Upper lobe of left lung (tissue), 6 donors: ENCODE results near the gene GEMIN8. TPM values are rescaled to one million over a fixed set of nuclear protein-coding genes. Genes with fewer than 3 reads are reported as not detected.

ENCODE experiments used
- ATAC-seq, 2 donors: fragments of 200-7000 bp; cut with Tn5 transposase; one replicate each; pipeline ENCODE4 v1.9.1; 2022; ENCODE audit warnings: mild to moderate bottlenecking in 2 of 2, moderate library complexity in 2 of 2; ENCODE audit not compliant: low FRiP score in 2 of 2
- DNase-seq, 2 donors: peaks; one replicate each; pipeline ENCODE4 v3.0.0-alpha.2; 2019 to 2020
- H3K27ac ChIP-seq, 4 donors: fragments of 200-600 bp; sonication (generic); one replicate each; pipeline ENCODE4 v1.5.1; 2016 to 2019
- H3K27me3 ChIP-seq, 4 donors: fragments of 200-600 bp; sonication (generic); one replicate each; pipeline ENCODE4 v1.5.1; 2017 to 2019
- H3K36me3 ChIP-seq, 4 donors: fragments of 200-600 bp; sonication (generic); one replicate each; pipeline ENCODE4 v1.5.1; 2016 to 2019
- H3K4me1 ChIP-seq, 4 donors: fragments of 200-600 bp; sonication (generic); one replicate each; pipeline ENCODE4 v1.5.1; 2018 to 2019
- H3K4me3 ChIP-seq, 4 donors: fragments of 200-600 bp; sonication (generic); one replicate each; pipeline ENCODE4 v1.5.1; 2017 to 2019; ENCODE audit warnings: mild to moderate bottlenecking in 2 of 4, moderate library complexity in 1 of 4
- H3K9me3 ChIP-seq, 4 donors: fragments of 200-600 bp; sonication (generic); one replicate each; pipeline ENCODE4 v1.5.1; 2018 to 2019
- CTCF ChIP-seq, 6 experiments: fragments of 450-650 bp in 4 of 6; fragments of 200-600 bp in 2 of 6; sonication (generic) in 2 of 6; IDR thresholded peaks; one replicate each; pipeline ENCODE4 v1.5.1; 2016 to 2019; ENCODE audit warnings: antibody characterized with exemption in 6 of 6
- EP300 ChIP-seq, 4 donors: sonication (generic); formaldehyde crosslinking; IDR thresholded peaks; one replicate each; pipeline ENCODE4 v1.5.1; 2017; ENCODE audit warnings: antibody characterized with exemption in 4 of 4, control low read depth in 2 of 4
- POLR2A ChIP-seq, 4 donors: fragments of 450-650 bp; IDR thresholded peaks; one replicate each; pipeline ENCODE4 v1.5.1; 2016 to 2017; ENCODE audit warnings: antibody characterized with exemption in 4 of 4, mild to moderate bottlenecking in 2 of 4
- POLR2AphosphoS5 ChIP-seq, 2 donors: sonication (generic); formaldehyde crosslinking; IDR thresholded peaks; one replicate each; pipeline ENCODE4 v1.5.1; 2017; ENCODE audit warnings: antibody characterized with exemption in 2 of 2
- WGBS, 2 donors: methylation state at CpG; one replicate each; pipeline ENCODE4 v1.1.5; 2017 to 2018; 5-methylcytosine and 5-hydroxymethylcytosine counted together
- total RNA-seq, 6 donors: library from RNA; depleted of rRNA in 4 of 6; stranded (reverse); fragments of >200 nt in 4 of 6; gene quantifications; one replicate each; pipeline versions ENCODE4 v1.1.0 to v1.2.1, GENCODE V29; 2016 to 2021
- donor health status: DM: no; HTN: no; CAD: no; lungs with moderate emphysema.
- donor health status: DM: no; HTN: yes; CAD: no; lungs with severe emphysema.

Gene GEMIN8
- total RNA-seq, 6 donors from 2014 or later, result 12.5 to 52.4 (median 26.3) TPM

DNA sequence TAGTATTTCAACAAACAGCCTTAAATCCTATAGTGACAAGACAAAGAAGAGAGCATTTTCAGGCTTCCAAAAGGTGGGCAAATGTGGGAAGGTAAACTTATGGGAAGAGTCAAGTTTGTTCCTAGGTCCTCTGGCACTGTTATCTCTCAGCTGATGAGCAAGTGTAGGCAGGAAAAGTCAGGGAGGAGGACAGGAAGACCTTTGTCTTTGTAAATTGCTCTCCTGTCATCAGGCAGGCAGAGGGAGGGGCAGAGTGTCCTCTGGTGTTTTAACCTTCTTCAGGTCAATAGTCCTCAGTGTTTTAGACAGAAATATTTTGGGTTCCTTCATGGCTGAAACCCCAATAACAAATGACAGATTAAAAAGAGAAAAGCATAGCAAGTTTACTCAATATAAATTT lies 13.5 kb upstream of the GEMIN8 start:
- ATAC-seq, result no peak
- H3K36me3 ChIP-seq, result no peaks in the 10 kb centered on the region
- no peaks in the 10 kb centered on the region for H3K9me3 ChIP-seq
- no peak overlapping the region for H3K4me3 ChIP-seq
- H3K4me1 ChIP-seq, result no peaks in the 10 kb centered on the region
- no peak overlapping the region for H3K27ac ChIP-seq
- TF ChIP-seq EP300 (IDR thresholded peaks at IDR 0.05) (no peak), POLR2AphosphoS5 (IDR thresholded peaks at IDR 0.05) (no peak), CTCF (IDR thresholded peaks at IDR 0.05) (no peak), POLR2A (IDR thresholded peaks at IDR 0.05) (no peak)
- DNase-seq, result no peak
- no peaks in the 10 kb centered on the region for H3K27me3 ChIP-seq

- WGBS, 2 donors, result 31 to 34% methylated on average over 3 of the region's 3 CpGs
- H3K4me1 ChIP-seq, result no peaks in the 10 kb centered on the region
- ATAC-seq, result peak; percentile 79 to 83
Observed at GRCh38 chrX:14039344-14039743, 9.7 kb upstream of the GEMIN8 start.

GRCh38 chrX:14038375-14039085 lies 8.8 kb upstream of the GEMIN8 start:
- Histone ChIP-seq H3K27me3 (no peaks in the 10 kb centered on the region), H3K4me1 (no peaks in the 10 kb centered on the region), H3K27ac (no peak overlapping the region), H3K9me3 (no peaks in the 10 kb centered on the region), H3K36me3 (no peaks in the 10 kb centered on the region), H3K4me3 (no peak overlapping the region)
- WGBS, 2 donors, result 40 to 57% methylated on average over 3 of the region's 3 CpGs
- TF ChIP-seq POLR2AphosphoS5 (IDR thresholded peaks at IDR 0.05), result no peak
- TF ChIP-seq EP300 (IDR thresholded peaks at IDR 0.05), result no peak
- TF ChIP-seq POLR2A (IDR thresholded peaks at IDR 0.05), result no peak
- no peak for TF ChIP-seq CTCF (IDR thresholded peaks at IDR 0.05)
- DNase-seq (no peak), ATAC-seq (no peak)

More at GRCh38 chrX:14039344-14039743, 9.7 kb upstream of the GEMIN8 start:
- DNase-seq, result peak in 1 of 2 donors; percentile 44
- TF ChIP-seq POLR2AphosphoS5 (IDR thresholded peaks at IDR 0.05), result no peak
- no peak for TF ChIP-seq EP300 (IDR thresholded peaks at IDR 0.05)
- TF ChIP-seq POLR2A (IDR thresholded peaks at IDR 0.05), result no peak
- TF ChIP-seq CTCF (IDR thresholded peaks at IDR 0.05), result peak; percentile 53 to 72 (median 58)
- Histone ChIP-seq H3K27me3 (no peaks in the 10 kb centered on the region), H3K9me3 (no peaks in the 10 kb centered on the region), H3K4me3 (no peak overlapping the region), H3K36me3 (no peaks in the 10 kb centered on the region), H3K27ac (no peak overlapping the region)

DNA sequence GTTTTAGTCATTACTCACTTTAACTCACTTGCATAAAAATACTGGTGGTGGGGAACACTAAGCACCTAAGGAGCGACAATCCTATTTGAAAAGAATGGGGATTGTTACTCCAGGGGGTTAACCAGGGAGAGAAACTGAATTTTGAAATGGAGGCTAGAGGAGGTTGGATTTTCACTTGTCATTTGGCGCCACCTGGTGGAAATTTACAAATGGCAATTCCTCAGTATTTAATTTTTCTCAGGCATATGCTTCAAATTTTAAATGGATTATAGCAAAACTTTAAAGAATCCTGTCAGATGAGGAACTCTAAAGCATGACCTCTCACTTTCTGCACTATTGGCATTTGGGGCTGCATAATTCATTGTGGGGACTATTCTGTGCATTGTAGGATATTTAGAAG lies 2.7 kb upstream of the GEMIN8 start:
- DNase-seq, result no peak
- 0% methylated on average over 2 of the region's 2 CpGs for WGBS, 2 donors
- peak overlapping the region in 1 of 4 donors; percentile 19 for H3K27ac ChIP-seq
- no peaks in the 10 kb centered on the region for H3K27me3 ChIP-seq
- ATAC-seq, result peak in 1 of 2 donors; percentile 37
- H3K9me3 ChIP-seq, result no peaks in the 10 kb centered on the region
- peaks cover 0 to 42% (median 11%) of the 10 kb centered on the region in 4 donors for H3K4me1 ChIP-seq
- TF ChIP-seq CTCF (IDR thresholded peaks at IDR 0.05) (peak; percentile 57 to 80 (median 68)), POLR2A (IDR thresholded peaks at IDR 0.05) (no peak)
- no peak overlapping the region for H3K4me3 ChIP-seq
- no peaks in the 10 kb centered on the region for H3K36me3 ChIP-seq

GRCh38 chrX:14030174-14030530 lies 460 bp upstream of the GEMIN8 start:
- TF ChIP-seq EP300 (IDR thresholded peaks at IDR 0.05) (no peak), POLR2A (IDR thresholded peaks at IDR 0.05) (peak in 1 of 4 donors; percentile 5)

More at GRCh38 chrX:14030174-14030530, 460 bp upstream of the GEMIN8 start:
- WGBS, 2 donors, result 2 to 15% methylated on average over 7 of the region's 7 CpGs
- H3K27me3 ChIP-seq, result no peaks in the 10 kb centered on the region
- H3K4me3 ChIP-seq, result peak overlapping the region; percentile 54 to 66 (median 61)
- no peaks in the 10 kb centered on the region for H3K9me3 ChIP-seq
- H3K36me3 ChIP-seq, result no peaks in the 10 kb centered on the region
- ATAC-seq (peak in 1 of 2 donors; percentile 35), DNase-seq (no peak)
- peak overlapping the region; percentile 85 to 88 (median 86) for H3K27ac ChIP-seq
- H3K4me1 ChIP-seq, result peaks cover 0 to 50% (median 15%) of the 10 kb centered on the region in 4 donors
